HEK293 (cell line): ENCODE measurements around the gene TMEM259.

Source experiments
- CTCF ChIP-seq: fragments of 450-650 bp; formaldehyde crosslinking; IDR thresholded peaks from 2 replicates; pipeline ENCODE4 v1.5.1; 2016; ENCODE audit warnings: missing biosample characterization, missing genetic modification characterization
- GLIS1 ChIP-seq: fragments of 450-650 bp; formaldehyde crosslinking; IDR thresholded peaks from 2 replicates; pipeline ENCODE4 v1.5.1; 2016; ENCODE audit warnings: missing biosample characterization, missing genetic modification characterization
- GLIS2 ChIP-seq: fragments of 450-650 bp; formaldehyde crosslinking; IDR thresholded peaks from 2 replicates; pipeline ENCODE4 v1.5.1; 2016; ENCODE audit warnings: missing biosample characterization, missing genetic modification characterization
- HOXA7 ChIP-seq: sonication (generic); formaldehyde crosslinking; IDR thresholded peaks from 2 replicates; pipeline ENCODE4 v1.8.1; 2022; ENCODE audit warnings: missing genetic modification reagents, borderline replicate concordance
- MZF1 ChIP-seq: fragments of 450-650 bp; formaldehyde crosslinking; IDR thresholded peaks from 2 replicates; pipeline ENCODE4 v1.5.1; 2017; ENCODE audit warnings: missing biosample characterization, missing genetic modification characterization, borderline replicate concordance
- SCRT2 ChIP-seq: fragments of 450-650 bp; formaldehyde crosslinking; IDR thresholded peaks from 2 replicates; pipeline ENCODE4 v1.5.1; 2016; ENCODE audit warnings: missing biosample characterization, missing genetic modification characterization
- TRIM28 ChIP-seq: IDR thresholded peaks from 2 replicates; pipeline ENCODE4 v1.6.1; 2011; ENCODE audit warnings: low read length, control low read depth, borderline replicate concordance
- YY2 ChIP-seq: fragments of 450-650 bp; formaldehyde crosslinking; IDR thresholded peaks from 2 replicates; pipeline ENCODE4 v1.5.1; 2016; ENCODE audit warnings: missing biosample characterization, missing genetic modification characterization
- ZBTB10 ChIP-seq: fragments of 450-650 bp; formaldehyde crosslinking; IDR thresholded peaks from 2 replicates; pipeline ENCODE4 v1.5.1; 2016; ENCODE audit warnings: missing biosample characterization, missing genetic modification characterization
- ZBTB17 ChIP-seq: fragments of 450-650 bp; formaldehyde crosslinking; IDR thresholded peaks from 2 replicates; pipeline ENCODE4 v1.5.1; 2016; ENCODE audit warnings: missing biosample characterization, missing genetic modification characterization
- ZBTB49 ChIP-seq: fragments of 450-650 bp; formaldehyde crosslinking; IDR thresholded peaks from 2 replicates; pipeline ENCODE4 v1.5.1; 2016; ENCODE audit warnings: missing biosample characterization, missing genetic modification characterization, low read depth
- ZIC2 ChIP-seq: fragments of 450-650 bp; formaldehyde crosslinking; IDR thresholded peaks from 2 replicates; pipeline ENCODE4 v1.5.1; 2016; ENCODE audit warnings: missing biosample characterization, missing genetic modification characterization
- ZNF175 ChIP-seq: fragments of 450-650 bp; formaldehyde crosslinking; IDR thresholded peaks from 2 replicates; pipeline ENCODE4 v1.5.1; 2016; ENCODE audit warnings: missing biosample characterization, missing genetic modification characterization
- ZNF248 ChIP-seq: fragments of 450-650 bp; formaldehyde crosslinking; IDR thresholded peaks from 2 replicates; pipeline ENCODE4 v1.5.1; 2017; ENCODE audit warnings: missing biosample characterization, missing genetic modification characterization
- ZNF292 ChIP-seq: fragments of 450-650 bp; formaldehyde crosslinking; IDR thresholded peaks from 2 replicates; pipeline ENCODE4 v1.5.1; 2016; ENCODE audit warnings: low read depth, missing biosample characterization, missing genetic modification characterization, borderline replicate concordance
- ZNF341 ChIP-seq: fragments of 450-650 bp; formaldehyde crosslinking; IDR thresholded peaks from 2 replicates; pipeline ENCODE4; 2016; ENCODE audit warnings: low read depth, missing biosample characterization, missing genetic modification characterization
- ZNF37A ChIP-seq: fragments of 450-650 bp; IDR thresholded peaks from 2 replicates; pipeline ENCODE4 v1.5.1; 2018; ENCODE audit warnings: missing biosample characterization, missing genetic modification characterization
- ZNF433 ChIP-seq: fragments of 450-650 bp; formaldehyde crosslinking; IDR thresholded peaks from 2 replicates; pipeline ENCODE4 v1.5.1; 2016; ENCODE audit warnings: missing biosample characterization, missing genetic modification characterization, low read depth
- ZNF473 ChIP-seq: fragments of 450-650 bp; formaldehyde crosslinking; IDR thresholded peaks from 2 replicates; pipeline ENCODE4 v1.5.1; 2017; ENCODE audit warnings: missing biosample characterization, missing genetic modification characterization
- ZNF501 ChIP-seq: fragments of 450-650 bp; formaldehyde crosslinking; IDR thresholded peaks from 2 replicates; pipeline ENCODE4 v1.5.1; 2016; ENCODE audit warnings: missing biosample characterization, missing genetic modification characterization
- ZNF529 ChIP-seq: fragments of 450-650 bp; formaldehyde crosslinking; IDR thresholded peaks from 2 replicates; pipeline ENCODE4 v1.5.1; 2017; ENCODE audit warnings: missing genetic modification characterization, missing biosample characterization; ENCODE audit not compliant: insufficient replicate concordance
- ZNF530 ChIP-seq: fragments of 450-650 bp; formaldehyde crosslinking; IDR thresholded peaks from 2 replicates; pipeline ENCODE4 v1.5.1; 2016; ENCODE audit warnings: low read depth, missing biosample characterization, missing genetic modification characterization
- ZNF549 ChIP-seq: fragments of 450-650 bp; IDR thresholded peaks from 2 replicates; pipeline ENCODE4 v1.5.1; 2018; ENCODE audit warnings: missing biosample characterization, missing genetic modification characterization, mild to moderate bottlenecking, inconsistent platforms, moderate library complexity
- ZNF600 ChIP-seq: fragments of 450-650 bp; formaldehyde crosslinking; IDR thresholded peaks from 2 replicates; pipeline ENCODE4 v1.5.1; 2016; ENCODE audit warnings: missing biosample characterization, missing genetic modification characterization
- ZNF610 ChIP-seq: fragments of 450-650 bp; formaldehyde crosslinking; IDR thresholded peaks from 2 replicates; pipeline ENCODE4 v1.5.1; 2016; ENCODE audit warnings: missing biosample characterization, missing genetic modification characterization, borderline replicate concordance
- ZNF621 ChIP-seq: fragments of 450-650 bp; formaldehyde crosslinking; IDR thresholded peaks from 2 replicates; pipeline ENCODE4 v1.5.1; 2017; ENCODE audit warnings: missing biosample characterization, missing genetic modification characterization
- ZNF768 ChIP-seq: fragments of 450-650 bp; formaldehyde crosslinking; IDR thresholded peaks from 2 replicates; pipeline ENCODE4 v1.5.1; 2018; ENCODE audit warnings: missing biosample characterization, mild to moderate bottlenecking, missing genetic modification characterization
- ZNF777 ChIP-seq: fragments of 450-650 bp; formaldehyde crosslinking; IDR thresholded peaks from 2 replicates; pipeline ENCODE4 v1.5.1; 2017; ENCODE audit warnings: missing biosample characterization, missing genetic modification characterization, borderline replicate concordance
- ZNF830 ChIP-seq: fragments of 450-650 bp; IDR thresholded peaks from 2 replicates; pipeline ENCODE4 v1.5.0; 2018; ENCODE audit warnings: missing biosample characterization, missing genetic modification characterization, low read depth, mild to moderate bottlenecking, moderate library complexity
- ZNF843 ChIP-seq: fragments of 450-650 bp; formaldehyde crosslinking; IDR thresholded peaks from 2 replicates; pipeline ENCODE4 v1.5.1; 2016; ENCODE audit warnings: missing biosample characterization, missing genetic modification characterization
- ZXDB ChIP-seq: fragments of 450-650 bp; formaldehyde crosslinking; IDR thresholded peaks from 2 replicates; pipeline ENCODE4 v1.5.1; 2016; ENCODE audit warnings: missing biosample characterization, missing genetic modification characterization
- TF ChIP-seq, protein P1 (sequence below): fragments of 450-650 bp; formaldehyde crosslinking; IDR thresholded peaks from 2 replicates; pipeline ENCODE4 v1.5.1; 2017; ENCODE audit warnings: missing biosample characterization, missing genetic modification characterization

Gene TMEM259

GRCh38 chr19:1028062-1028926 lies 7.4 kb upstream of the TMEM259 start (continued):
- no peak for TF ChIP-seq ZNF473 (tag by site-specific recombination)
- no peak for TF ChIP-seq ZNF175 (tag by site-specific recombination)
- no peak for TF ChIP-seq SCRT2
- 0 out of 2 replicates have a peak, but pooled peaks have one; percentile 31 for TF ChIP-seq ZXDB
- TF ChIP-seq ZBTB17 (tag by site-specific recombination) = no peak
- no peak for TF ChIP-seq ZNF37A (tag by site-specific recombination)
- TF ChIP-seq MZF1 (tag by site-specific recombination) = no peak
- peak; percentile 34; the same call in 1 of the 2 replicates for TF ChIP-seq ZBTB10 (tag by site-specific recombination)
- no peak for TF ChIP-seq TRIM28
- peak; percentile 93 for TF ChIP-seq GLIS2 (tag by site-specific recombination)
- no peak for TF ChIP-seq ZBTB49 (tag by site-specific recombination)
- TF ChIP-seq ZNF610 (tag by site-specific recombination) = no peak
- TF ChIP-seq ZNF292 (tag by site-specific recombination) = no peak
- no peak for TF ChIP-seq YY2
- TF ChIP-seq, protein P1, sequence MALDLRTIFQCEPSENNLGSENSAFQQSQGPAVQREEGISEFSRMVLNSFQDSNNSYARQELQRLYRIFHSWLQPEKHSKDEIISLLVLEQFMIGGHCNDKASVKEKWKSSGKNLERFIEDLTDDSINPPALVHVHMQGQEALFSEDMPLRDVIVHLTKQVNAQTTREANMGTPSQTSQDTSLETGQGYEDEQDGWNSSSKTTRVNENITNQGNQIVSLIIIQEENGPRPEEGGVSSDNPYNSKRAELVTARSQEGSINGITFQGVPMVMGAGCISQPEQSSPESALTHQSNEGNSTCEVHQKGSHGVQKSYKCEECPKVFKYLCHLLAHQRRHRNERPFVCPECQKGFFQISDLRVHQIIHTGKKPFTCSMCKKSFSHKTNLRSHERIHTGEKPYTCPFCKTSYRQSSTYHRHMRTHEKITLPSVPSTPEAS = no peak
- peak; percentile 100 for TF ChIP-seq ZIC2
- no peak for TF ChIP-seq ZNF248 (tag by site-specific recombination)
- TF ChIP-seq ZNF433 (tag by site-specific recombination) = no peak
- TF ChIP-seq CTCF (tag by site-specific recombination) = no peak
- TF ChIP-seq ZNF768 (tag by site-specific recombination) = peak; percentile 92
- TF ChIP-seq ZNF341 (tag by site-specific recombination) = peak; percentile 100
- no peak for TF ChIP-seq ZNF843 (tag by site-specific recombination)
- TF ChIP-seq GLIS1 (tag by site-specific recombination) = peak; percentile 99
- peak; percentile 77 for TF ChIP-seq ZNF600 (tag by site-specific recombination)
- no peak for TF ChIP-seq ZNF529
- no peak for TF ChIP-seq ZNF530 (tag by site-specific recombination)
- TF ChIP-seq ZNF549 (tag by site-specific recombination) = no peak
- TF ChIP-seq HOXA7 (CRISPR knock-in tag) = no peak
- TF ChIP-seq ZNF830 (tag by site-specific recombination) = no peak
- TF ChIP-seq ZNF621 (tag by site-specific recombination) = no peak
- no peak for TF ChIP-seq ZNF501 (tag by site-specific recombination)
- TF ChIP-seq ZNF777 (tag by site-specific recombination) = no peak
